Transverse colon (tissue), 4 donors: ENCODE measurements around the gene NPTX2. TPM values are rescaled to one million over a fixed set of nuclear protein-coding genes. Genes with fewer than 3 reads are reported as not detected.

Experiments
- DNase-seq: peaks from one replicate; pipeline ENCODE4 v3.0.0-alpha.2; 2019
- H3K27ac ChIP-seq, 4 donors: fragments of 200-600 bp; sonication (generic); 2 replicates each; pipeline ENCODE4 v1.5.1; 2016 to 2018; ENCODE audit warnings: inconsistent platforms in 4 of 4
- H3K27me3 ChIP-seq: fragments of 200-600 bp; sonication (generic); 2 replicates; pipeline ENCODE4 v1.5.1; 2017; ENCODE audit warnings: inconsistent platforms
- H3K36me3 ChIP-seq, 4 donors: fragments of 200-600 bp; sonication (generic); 2 replicates each; pipeline ENCODE4 v1.5.1; 2017 to 2019; ENCODE audit warnings: inconsistent platforms in 4 of 4
- H3K4me1 ChIP-seq, 4 donors: fragments of 200-600 bp; sonication (generic); 2 replicates each; pipeline ENCODE4 v1.5.1; 2017 to 2020; ENCODE audit warnings: inconsistent platforms in 4 of 4
- H3K4me3 ChIP-seq, 4 donors: fragments of 200-600 bp; sonication (generic); 1 replicate in 1 of 4; 2 replicates in 3 of 4; pipeline versions ENCODE4 v1.5.1 to v1.6.1; 2017 to 2019; ENCODE audit warnings: inconsistent platforms in 4 of 4
- H3K9me3 ChIP-seq, 2 donors: fragments of 200-600 bp; sonication (generic); 2 replicates each; pipeline ENCODE4 v1.5.1; 2017 to 2019; ENCODE audit warnings: inconsistent platforms in 2 of 2
- CTCF ChIP-seq, 5 experiments: fragments of 200-600 bp in 3 of 5; fragments of 450-650 bp in 2 of 5; sonication (generic) in 3 of 5; IDR thresholded peaks; 1 replicate in 2 of 5; 2 replicates in 3 of 5; pipeline ENCODE4 v1.5.1; 2016 to 2017; ENCODE audit warnings: antibody characterized with exemption in 5 of 5, inconsistent platforms in 3 of 5, mild to moderate bottlenecking in 2 of 5, moderate library complexity in 1 of 5
- EP300 ChIP-seq: sonication (generic); formaldehyde crosslinking; IDR thresholded peaks from one replicate; pipeline ENCODE4 v1.6.1; 2017; ENCODE audit warnings: antibody characterized with exemption, low read depth
- POLR2A ChIP-seq: fragments of 450-650 bp; IDR thresholded peaks from one replicate; pipeline ENCODE4 v1.6.1; 2016; ENCODE audit warnings: antibody characterized with exemption, mild to moderate bottlenecking, moderate library complexity
- POLR2AphosphoS5 ChIP-seq, 3 donors: sonication (generic); formaldehyde crosslinking; IDR thresholded peaks; one replicate each; pipeline ENCODE4 v1.6.1; 2016; ENCODE audit warnings: antibody characterized with exemption in 3 of 3
- WGBS, 2 donors: methylation state at CpG; one replicate each; pipeline ENCODE4 v1.1.5; 2018; ENCODE audit warnings: low coverage in 1 of 2; 5-methylcytosine and 5-hydroxymethylcytosine counted together
- in situ Hi-C, 4 donors: fragments of 200-750 bp; cut with MboI; loops; one replicate each; pipeline versions ENCODE4 v1.15.0 to v1.15.1; 2017; ENCODE audit warnings: low sequenced_read_pairs in 3 of 4, low pct_ligation_motif_present in 1 of 4, low pct_unique_long_range_greater_than_20kb in 1 of 4
- intact Hi-C: fragments of 100-400 bp; cut with DNase I; formaldehyde crosslinking; loops from one replicate; pipeline ENCODE4 v1.15.1; 2023; ENCODE audit warnings: low total_unique reads
- total RNA-seq, 4 donors: library from RNA; depleted of rRNA; stranded (reverse); fragments of >200 nt; gene quantifications; one replicate each; pipeline ENCODE4 v1.1.0, GENCODE V29; 2016

The NPTX2 gene
- total RNA-seq, 4 donors from 2014 or later = 3.4 to 11.5 (median 6.3) TPM

GRCh38 chr7:98662289-98662688, 45.2 kb downstream of the NPTX2 start:
- no peaks in the 10 kb centered on the region for H3K27me3 ChIP-seq
- no peaks in the 10 kb centered on the region for H3K4me1 ChIP-seq
- no peaks in the 10 kb centered on the region for H3K9me3 ChIP-seq
- DNase-seq = no peak
- in situ Hi-C loops = no loop called here
- no peak overlapping the region for H3K4me3 ChIP-seq
- 75 to 100% methylated on average over 1 to 4 of the region's 4 CpGs for WGBS, 2 donors
- no peak for TF ChIP-seq EP300
- no peak for TF ChIP-seq CTCF (IDR thresholded peaks at IDR 0.05)
- no peak for TF ChIP-seq POLR2A
- TF ChIP-seq POLR2AphosphoS5 (IDR thresholded peaks at IDR 0.05) = no peak
- intact Hi-C loops = no loop called here
- no peaks in the 10 kb centered on the region for H3K36me3 ChIP-seq
- no peak overlapping the region for H3K27ac ChIP-seq

- Histone ChIP-seq H3K36me3 (no peaks in the 10 kb centered on the region), H3K27ac (no peak overlapping the region), H3K4me3 (no peak overlapping the region), H3K9me3 (no peaks in the 10 kb centered on the region), H3K27me3 (no peaks in the 10 kb centered on the region), H3K4me1 (no peaks in the 10 kb centered on the region)
- TF ChIP-seq CTCF (IDR thresholded peaks at IDR 0.05) (no peak), POLR2AphosphoS5 (IDR thresholded peaks at IDR 0.05) (no peak), EP300 (no peak), POLR2A (no peak)
- in situ Hi-C loops (no loop called here), intact Hi-C loops (no loop called here)
- no peak for DNase-seq
- 81 to 94% methylated on average over 5 to 6 of the region's 6 CpGs for WGBS, 2 donors
Observed at GRCh38 chr7:98664882-98665281, 47.8 kb downstream of the NPTX2 start.

GRCh38 chr7:98668255-98668654, 51.2 kb downstream of the NPTX2 start:
- Histone ChIP-seq H3K27ac (no peak overlapping the region), H3K4me3 (no peak overlapping the region), H3K4me1 (no peaks in the 10 kb centered on the region), H3K27me3 (no peaks in the 10 kb centered on the region), H3K36me3 (no peaks in the 10 kb centered on the region), H3K9me3 (no peaks in the 10 kb centered on the region)
- no peak for DNase-seq
- TF ChIP-seq CTCF (IDR thresholded peaks at IDR 0.05) (no peak), EP300 (no peak), POLR2A (no peak), POLR2AphosphoS5 (IDR thresholded peaks at IDR 0.05) (no peak)
- intact Hi-C loops = no loop called here
- WGBS, 2 donors = 49 to 60% methylated on average over 1 to 11 of the region's 11 CpGs
- in situ Hi-C loops = no loop called here

GRCh38 chr7:98669329-98670000, 52.4 kb downstream of the NPTX2 start:
- in situ Hi-C loops = no loop called here

More at GRCh38 chr7:98669329-98670000, 52.4 kb downstream of the NPTX2 start:
- DNase-seq = no peak
- Histone ChIP-seq H3K27me3 (no peaks in the 10 kb centered on the region), H3K36me3 (no peaks in the 10 kb centered on the region), H3K9me3 (no peaks in the 10 kb centered on the region), H3K27ac (no peak overlapping the region), H3K4me1 (no peaks in the 10 kb centered on the region), H3K4me3 (no peak overlapping the region)
- TF ChIP-seq POLR2A = no peak
- no peak for TF ChIP-seq EP300
- no peak for TF ChIP-seq CTCF (IDR thresholded peaks at IDR 0.05)
- no peak for TF ChIP-seq POLR2AphosphoS5 (IDR thresholded peaks at IDR 0.05)
- intact Hi-C loops = no loop called here
- 40 to 61% methylated on average over 1 to 9 of the region's 9 CpGs for WGBS, 2 donors
